ENCODE results near the gene SDK1.

GRCh38 chr7:3639253-3639652 lies 338.2 kb downstream of the SDK1 start:
- TF ChIP-seq, protein P1, sequence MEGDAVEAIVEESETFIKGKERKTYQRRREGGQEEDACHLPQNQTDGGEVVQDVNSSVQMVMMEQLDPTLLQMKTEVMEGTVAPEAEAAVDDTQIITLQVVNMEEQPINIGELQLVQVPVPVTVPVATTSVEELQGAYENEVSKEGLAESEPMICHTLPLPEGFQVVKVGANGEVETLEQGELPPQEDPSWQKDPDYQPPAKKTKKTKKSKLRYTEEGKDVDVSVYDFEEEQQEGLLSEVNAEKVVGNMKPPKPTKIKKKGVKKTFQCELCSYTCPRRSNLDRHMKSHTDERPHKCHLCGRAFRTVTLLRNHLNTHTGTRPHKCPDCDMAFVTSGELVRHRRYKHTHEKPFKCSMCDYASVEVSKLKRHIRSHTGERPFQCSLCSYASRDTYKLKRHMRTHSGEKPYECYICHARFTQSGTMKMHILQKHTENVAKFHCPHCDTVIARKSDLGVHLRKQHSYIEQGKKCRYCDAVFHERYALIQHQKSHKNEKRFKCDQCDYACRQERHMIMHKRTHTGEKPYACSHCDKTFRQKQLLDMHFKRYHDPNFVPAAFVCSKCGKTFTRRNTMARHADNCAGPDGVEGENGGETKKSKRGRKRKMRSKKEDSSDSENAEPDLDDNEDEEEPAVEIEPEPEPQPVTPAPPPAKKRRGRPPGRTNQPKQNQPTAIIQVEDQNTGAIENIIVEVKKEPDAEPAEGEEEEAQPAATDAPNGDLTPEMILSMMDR (IDR thresholded peaks at IDR 0.05): no peak
- TF ChIP-seq EP300 (IDR thresholded peaks at IDR 0.05) (no peak), POLR2AphosphoS5 (IDR thresholded peaks at IDR 0.05) (no peak), POLR2A (IDR thresholded peaks at IDR 0.05) (no peak)
